T-cell (primary cell): ENCODE results near the gene C5orf52. TPM values are rescaled to one million over a fixed set of nuclear protein-coding genes. Genes with fewer than 3 reads are reported as not detected.
"Not testable (repeated sequence)": the region's sequence is repeated elsewhere in the genome, so short reads cannot be mapped to it uniquely, and the experiment has no call there.

Experiments
- ATAC-seq, 4 experiments: fragments of 200-7000 bp in 3 of 4; fragments of 150-1000 bp in 1 of 4; cut with Tn5 transposase; replicated peaks in 1 of 4; 1 replicate in 3 of 4; 2 replicates in 1 of 4; pipeline ENCODE4 v1.10.0; 2021; ENCODE audit warnings: moderate library complexity in 3 of 4, mild to moderate bottlenecking in 2 of 4, moderate number of reproducible peaks in 1 of 4
- CTCF ChIA-PET, 2 donors: fragments of 300-600 bp; sonication (Branson Sonifier 250); formaldehyde crosslinking; loops; one replicate each; lab custom pipeline; 2022; ENCODE audit warnings: antibody characterized with exemption in 2 of 2; lab: Charles Lee
- POLR2A ChIA-PET, 2 donors: fragments of 300-600 bp; sonication (Branson Sonifier 250); formaldehyde crosslinking; loops; one replicate each; lab custom pipeline; 2022; ENCODE audit warnings: antibody characterized with exemption in 2 of 2; lab: Charles Lee
- DNase-seq, 35 experiments: peaks; one replicate each; pipeline versions ENCODE4 v3.0.0 to v3.0.0-alpha.2; 2013 to 2023
- H3K27ac ChIP-seq: one replicate; pipeline ENCODE4 v1.5.1; 2013; ENCODE audit warnings: low read length
- H3K27me3 ChIP-seq, 2 experiments: replicated peaks in 1 of 2; 1 replicate in 1 of 2; 2 replicates in 1 of 2; pipeline versions ENCODE4 v1.6.1 to v1.7.0; 2013; ENCODE audit warnings: low read length in 1 of 2, mixed read lengths in 1 of 2; ENCODE audit not compliant: control insufficient read depth in 2 of 2, insufficient read depth in 2 of 2; ENCODE audit errors: extremely low read depth in 1 of 2
- H3K36me3 ChIP-seq, 2 donors: 1 replicate in 1 of 2; 2 replicates in 1 of 2; pipeline versions ENCODE4 v1.6.1 to v1.7.0; 2013; ENCODE audit warnings: low read length in 1 of 2; ENCODE audit not compliant: control insufficient read depth in 2 of 2, insufficient read depth in 1 of 2; ENCODE audit errors: extremely low read depth in 1 of 2
- H3K4me1 ChIP-seq, 2 experiments: 1 replicate in 1 of 2; 2 replicates in 1 of 2; pipeline versions ENCODE4 v1.6.1 to v1.7.0; 2013; ENCODE audit warnings: low read length in 2 of 2, mixed read lengths in 1 of 2; ENCODE audit not compliant: insufficient read depth in 2 of 2, control insufficient read depth in 1 of 2; ENCODE audit errors: extremely low read depth in 1 of 2
- H3K4me3 ChIP-seq, 2 donors: 1 replicate in 1 of 2; 2 replicates in 1 of 2; pipeline versions ENCODE4 v1.5.1 to v1.7.0; 2013; ENCODE audit warnings: mild to moderate bottlenecking in 2 of 2, low read length in 1 of 2, moderate library complexity in 1 of 2; ENCODE audit not compliant: control insufficient read depth in 1 of 2; ENCODE audit errors: extremely low read depth in 1 of 2
- H3K9me3 ChIP-seq: 2 replicates; pipeline ENCODE4 v1.7.0; 2013
- H3K27ac Mint-ChIP-seq, 2 donors: one replicate each; pipeline ENCODE4 v1.8.0; 2020 to 2021; ENCODE audit warnings: mild to moderate bottlenecking in 2 of 2, mixed read lengths in 2 of 2
- H3K27me3 Mint-ChIP-seq, 2 donors: one replicate each; pipeline ENCODE4 v1.8.0; 2021 to 2022; ENCODE audit warnings: mixed read lengths in 2 of 2
- H3K36me3 Mint-ChIP-seq: one replicate; pipeline ENCODE4 v1.8.0; 2021; ENCODE audit warnings: mixed read lengths
- H3K4me1 Mint-ChIP-seq, 3 donors: one replicate each; pipeline ENCODE4 v1.8.0; 2020 to 2022; ENCODE audit warnings: mixed read lengths in 3 of 3, mild to moderate bottlenecking in 1 of 3
- H3K4me3 Mint-ChIP-seq, 3 donors: one replicate each; pipeline ENCODE4 v1.8.0; 2020 to 2022; ENCODE audit warnings: mild to moderate bottlenecking in 3 of 3, mixed read lengths in 3 of 3, moderate library complexity in 3 of 3
- H3K9me3 Mint-ChIP-seq, 3 donors: one replicate each; pipeline ENCODE4 v1.8.0; 2020 to 2022; ENCODE audit warnings: mixed read lengths in 3 of 3
- WGBS: methylation state at CpG from one replicate; pipeline ENCODE4 v1.1.5; 2013; ENCODE audit warnings: missing lambda C conversion rate; ENCODE audit not compliant: insufficient coverage; 5-methylcytosine and 5-hydroxymethylcytosine counted together
- total RNA-seq, 35 experiments: library from RNA in 6 of 35; stranded (reverse) in 6 of 35; fragments of 120-200 nt in 1 of 35; gene quantifications; one replicate each; pipeline versions ENCODE4 v1.2.1 to v1.2.4 and lab custom pipeline; 2013 to 2026

The C5orf52 gene
- total RNA-seq, 5 donors from 2014 or later (not counting 1 experiment from before 2014, with no cell fraction given) = not detected

GRCh38 chr5:157721159-157721558 lies 49.8 kb downstream of the C5orf52 start:
- Histone ChIP-seq H3K4me1 (peaks cover 14 to 15% of the 10 kb centered on the region in 2 experiments), H3K27ac (no peak overlapping the region), H3K9me3 (no peaks in the 10 kb centered on the region), H3K4me3 (no peak overlapping the region), H3K27me3 (no peaks in the 10 kb centered on the region), H3K36me3 (no peaks in the 10 kb centered on the region)
- ATAC-seq (no peak), DNase-seq (no peak)
- Mint-ChIP-seq H3K27ac (no peak overlapping the region), H3K9me3 (peaks cover 0 to 3% (median 0%) of the 10 kb centered on the region in 3 donors), H3K27me3 (no peaks in the 10 kb centered on the region), H3K36me3 (peaks cover 18% of the 10 kb centered on the region), H3K4me3 (no peak overlapping the region), H3K4me1 (peaks cover 17 to 22% (median 22%) of the 10 kb centered on the region in 3 donors)
- ChIA-PET CTCF (no interaction called here), POLR2A (no interaction called here)
- 100% methylated on average over 2 of the region's 6 CpGs for WGBS

DNA sequence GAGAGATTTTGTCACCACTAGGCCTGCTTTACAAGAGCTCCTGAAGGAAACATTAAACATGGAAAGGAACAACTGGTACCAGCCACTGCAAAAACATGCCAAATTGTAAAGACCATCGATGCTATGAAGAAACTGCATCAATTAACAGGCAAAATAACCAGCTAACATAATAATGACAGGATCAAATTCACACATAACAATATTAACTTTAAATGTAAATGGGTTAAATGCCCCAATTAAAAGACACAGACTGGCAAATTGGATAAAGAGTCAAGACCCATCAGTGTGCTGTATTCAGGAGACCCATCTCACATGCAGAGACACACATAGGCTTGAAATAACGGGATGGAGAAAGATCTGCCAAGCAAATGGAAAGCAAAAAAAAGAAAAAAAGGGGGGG lies 51.6 kb downstream of the C5orf52 start:
- no CpG with 5 or more reads among the region's 2 CpGs for WGBS
- H3K27ac Mint-ChIP-seq, H3K27ac ChIP-seq, H3K36me3 ChIP-seq, H3K27me3 Mint-ChIP-seq, ATAC-seq, POLR2A ChIA-PET, H3K4me3 Mint-ChIP-seq, H3K4me3 ChIP-seq, H3K27me3 ChIP-seq, DNase-seq, H3K9me3 ChIP-seq, H3K9me3 Mint-ChIP-seq: not testable (repeated sequence)
- peaks cover 5 to 10% of the 10 kb centered on the region in 2 experiments for H3K4me1 ChIP-seq
- Mint-ChIP-seq H3K4me1 (peaks cover 8 to 13% (median 10%) of the 10 kb centered on the region in 3 donors), H3K36me3 (peaks cover 20% of the 10 kb centered on the region)
- CTCF ChIA-PET = interaction anchor here in 1 of 2 donors (0.6 kb wide), 2 partner anchors 44 to 549 kb away, joined by 3 read pairs; no protein-coding TSS in a partner anchor

DNA sequence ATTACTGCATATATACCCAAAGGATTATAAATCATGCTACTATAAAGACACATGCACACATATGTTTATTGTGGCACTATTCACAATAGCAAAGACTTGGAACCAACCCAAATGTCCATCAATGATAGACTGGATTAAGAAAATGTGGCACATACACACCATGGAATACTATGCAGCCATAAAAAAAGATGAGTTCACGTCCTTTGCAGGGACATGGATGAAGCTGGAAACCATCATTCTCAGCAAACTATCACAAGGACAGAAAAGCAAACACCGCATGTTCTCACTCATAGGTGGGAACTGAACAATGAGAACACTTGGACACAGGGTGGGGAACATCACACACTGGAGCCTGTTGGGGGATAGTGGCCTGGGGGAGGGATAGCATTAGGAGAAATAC lies 55.3 kb downstream of the C5orf52 start:
- H3K9me3 Mint-ChIP-seq, H3K27ac Mint-ChIP-seq, ATAC-seq, H3K27ac ChIP-seq, H3K4me1 ChIP-seq, H3K4me3 Mint-ChIP-seq, H3K27me3 ChIP-seq, DNase-seq, H3K36me3 ChIP-seq, H3K4me3 ChIP-seq, H3K9me3 ChIP-seq, H3K27me3 Mint-ChIP-seq, CTCF ChIA-PET: not testable (repeated sequence)
- Mint-ChIP-seq H3K4me1 (peaks cover 9 to 18% (median 12%) of the 10 kb centered on the region in 3 donors), H3K36me3 (peaks cover 20% of the 10 kb centered on the region)
- POLR2A ChIA-PET = interaction anchor here in 1 of 2 donors (0.5 kb wide), 1 partner anchor 242 kb away, joined by 3 read pairs; no protein-coding TSS in a partner anchor
- no CpG with 5 or more reads among the region's 2 CpGs for WGBS

DNA sequence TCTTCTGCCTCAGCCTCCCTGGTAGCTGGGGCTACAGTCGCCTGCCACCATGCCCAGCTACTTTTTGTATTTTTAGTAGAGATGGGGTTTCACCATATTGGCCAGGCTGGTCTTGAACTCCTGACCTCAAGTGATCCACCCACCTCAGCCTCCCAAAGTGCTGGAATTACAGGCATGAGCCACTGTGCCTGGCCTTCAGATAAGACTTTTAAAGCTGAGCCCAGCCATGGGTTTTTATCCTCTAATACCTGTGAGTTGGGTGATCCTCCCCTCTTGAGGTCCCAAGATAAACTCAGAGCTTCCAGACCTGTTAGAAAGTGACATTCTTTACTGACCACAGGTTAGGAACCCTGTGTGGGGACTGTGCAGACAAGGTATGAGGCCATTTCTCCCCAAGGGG lies 56.5 kb downstream of the C5orf52 start:
- no CpG with 5 or more reads among the region's 1 CpG for WGBS
- DNase-seq, POLR2A ChIA-PET, H3K9me3 ChIP-seq, ATAC-seq, H3K27me3 Mint-ChIP-seq, H3K4me3 ChIP-seq, H3K27ac Mint-ChIP-seq, H3K27ac ChIP-seq, H3K4me3 Mint-ChIP-seq, H3K9me3 Mint-ChIP-seq, H3K36me3 ChIP-seq, H3K27me3 ChIP-seq: not testable (repeated sequence)
- CTCF ChIA-PET = interaction anchor here in 1 of 2 donors (0.8 to 1.7 kb wide), 2 partner anchors 9 to 16 kb away, joined by 3 to 6 read pairs; partner anchors contain the start of gene LSM11
- peaks cover 0 to 13% of the 10 kb centered on the region in 2 experiments for H3K4me1 ChIP-seq
- H3K36me3 Mint-ChIP-seq = peaks cover 18% of the 10 kb centered on the region
- H3K4me1 Mint-ChIP-seq = peaks cover 14 to 28% (median 24%) of the 10 kb centered on the region in 3 donors

Other genes starting within 250 kb of the C5orf52 start
- under 1 TPM in 4 of 5 donors, not detected in 1; 0.06 to 0.49 (median 0.08) TPM for gene NIPAL4, start 211.3 kb upstream of the C5orf52 start, total RNA-seq
- gene ADAM19, start 95.8 kb upstream of the C5orf52 start, total RNA-seq = 10 to 100 TPM; 30.7 to 64.1 (median 41.8) TPM
- gene SOX30, start 19.1 kb upstream of the C5orf52 start, total RNA-seq = under 1 TPM in 3 of 5 donors, not detected in 2; 0.10 to 0.44 (median 0.13) TPM
- 10 to 100 TPM in 2 of 5 donors, 1 to 10 TPM in 3; 8.9 to 10.9 (median 9.4) TPM for gene THG1L, start 59.9 kb downstream of the C5orf52 start, total RNA-seq
- 1 to 10 TPM; 1.7 to 4.2 (median 3.9) TPM for gene LSM11, start 72.2 kb downstream of the C5orf52 start, total RNA-seq
- 10 to 100 TPM; 61.1 to 78.6 (median 63.6) TPM for gene CLINT1, start 187.6 kb downstream of the C5orf52 start, total RNA-seq